ENCODE results near the gene PDHX.

DNA sequence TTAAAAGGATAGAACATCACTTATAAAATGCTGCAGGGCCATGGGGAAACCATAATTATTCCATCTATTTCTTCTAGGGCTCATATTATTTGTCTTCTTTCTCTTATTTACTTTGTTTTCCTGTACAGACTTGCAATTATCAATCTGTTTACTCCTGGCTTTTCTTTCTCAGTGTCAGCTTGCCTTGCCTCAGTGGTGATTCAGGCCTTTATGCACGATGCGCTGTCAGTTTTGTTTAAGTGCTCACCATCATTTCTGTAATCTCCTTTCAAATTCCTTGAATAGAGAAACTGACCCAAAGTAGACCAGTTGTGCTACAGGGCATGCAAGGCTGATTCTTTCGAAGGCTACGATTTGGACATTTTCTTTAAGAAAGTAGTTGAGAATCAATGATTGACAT lies 4.7 kb downstream of the PDHX start:
- TF ChIP-seq KDM1A (IDR thresholded peaks at IDR 0.05; ENCODE audit: borderline replicate concordance) (no peak), POU2F2 (IDR thresholded peaks at IDR 0.05; ENCODE audit: borderline replicate concordance, low read depth, low read length) (no peak), CREB1 (IDR thresholded peaks at IDR 0.05; ENCODE audit: low read depth) (no peak), RAD21 (IDR thresholded peaks at IDR 0.05; ENCODE audit: insufficient read depth, low read depth, low read length) (no peak), SIN3A (IDR thresholded peaks at IDR 0.05; ENCODE audit: low read depth, low read length) (no peak), EZH2 (IDR thresholded peaks at IDR 0.05; ENCODE audit: borderline replicate concordance, control insufficient read depth, low read depth, low read length) (no peak), CBFB (IDR thresholded peaks at IDR 0.05; ENCODE audit: low read depth) (no peak), ZZZ3 (IDR thresholded peaks at IDR 0.05; ENCODE audit: control insufficient read depth, insufficient read length, low read depth) (no peak), SUZ12 (IDR thresholded peaks at IDR 0.05; ENCODE audit: unreplicated experiment) (no peak), NFYA (IDR thresholded peaks at IDR 0.05; ENCODE audit: borderline replicate concordance, low read depth, low read length) (no peak), BCL11A (IDR thresholded peaks at IDR 0.05; ENCODE audit: low read depth, low read length) (no peak)
- TF ChIP-seq, protein P1, sequence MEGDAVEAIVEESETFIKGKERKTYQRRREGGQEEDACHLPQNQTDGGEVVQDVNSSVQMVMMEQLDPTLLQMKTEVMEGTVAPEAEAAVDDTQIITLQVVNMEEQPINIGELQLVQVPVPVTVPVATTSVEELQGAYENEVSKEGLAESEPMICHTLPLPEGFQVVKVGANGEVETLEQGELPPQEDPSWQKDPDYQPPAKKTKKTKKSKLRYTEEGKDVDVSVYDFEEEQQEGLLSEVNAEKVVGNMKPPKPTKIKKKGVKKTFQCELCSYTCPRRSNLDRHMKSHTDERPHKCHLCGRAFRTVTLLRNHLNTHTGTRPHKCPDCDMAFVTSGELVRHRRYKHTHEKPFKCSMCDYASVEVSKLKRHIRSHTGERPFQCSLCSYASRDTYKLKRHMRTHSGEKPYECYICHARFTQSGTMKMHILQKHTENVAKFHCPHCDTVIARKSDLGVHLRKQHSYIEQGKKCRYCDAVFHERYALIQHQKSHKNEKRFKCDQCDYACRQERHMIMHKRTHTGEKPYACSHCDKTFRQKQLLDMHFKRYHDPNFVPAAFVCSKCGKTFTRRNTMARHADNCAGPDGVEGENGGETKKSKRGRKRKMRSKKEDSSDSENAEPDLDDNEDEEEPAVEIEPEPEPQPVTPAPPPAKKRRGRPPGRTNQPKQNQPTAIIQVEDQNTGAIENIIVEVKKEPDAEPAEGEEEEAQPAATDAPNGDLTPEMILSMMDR (IDR thresholded peaks at IDR 0.05 in 2 of 3, conservative IDR thresholded peaks at IDR 0.05 in 1 of 3; ENCODE audit: control insufficient read depth in 2 of 3, extremely low read depth in 1 of 3, insufficient read depth in 1 of 3, low read depth in 3 of 3, low read length in 3 of 3), result no peak
- TF ChIP-seq, protein P2, sequence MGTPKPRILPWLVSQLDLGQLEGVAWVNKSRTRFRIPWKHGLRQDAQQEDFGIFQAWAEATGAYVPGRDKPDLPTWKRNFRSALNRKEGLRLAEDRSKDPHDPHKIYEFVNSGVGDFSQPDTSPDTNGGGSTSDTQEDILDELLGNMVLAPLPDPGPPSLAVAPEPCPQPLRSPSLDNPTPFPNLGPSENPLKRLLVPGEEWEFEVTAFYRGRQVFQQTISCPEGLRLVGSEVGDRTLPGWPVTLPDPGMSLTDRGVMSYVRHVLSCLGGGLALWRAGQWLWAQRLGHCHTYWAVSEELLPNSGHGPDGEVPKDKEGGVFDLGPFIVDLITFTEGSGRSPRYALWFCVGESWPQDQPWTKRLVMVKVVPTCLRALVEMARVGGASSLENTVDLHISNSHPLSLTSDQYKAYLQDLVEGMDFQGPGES (IDR thresholded peaks at IDR 0.05), result no peak
- TF ChIP-seq, protein P3, sequence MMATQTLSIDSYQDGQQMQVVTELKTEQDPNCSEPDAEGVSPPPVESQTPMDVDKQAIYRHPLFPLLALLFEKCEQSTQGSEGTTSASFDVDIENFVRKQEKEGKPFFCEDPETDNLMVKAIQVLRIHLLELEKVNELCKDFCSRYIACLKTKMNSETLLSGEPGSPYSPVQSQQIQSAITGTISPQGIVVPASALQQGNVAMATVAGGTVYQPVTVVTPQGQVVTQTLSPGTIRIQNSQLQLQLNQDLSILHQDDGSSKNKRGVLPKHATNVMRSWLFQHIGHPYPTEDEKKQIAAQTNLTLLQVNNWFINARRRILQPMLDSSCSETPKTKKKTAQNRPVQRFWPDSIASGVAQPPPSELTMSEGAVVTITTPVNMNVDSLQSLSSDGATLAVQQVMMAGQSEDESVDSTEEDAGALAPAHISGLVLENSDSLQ (IDR thresholded peaks at IDR 0.05), result no peak

Data from GM12878 (cell line).